PC-9 (cell line): ENCODE data around the gene CMTR1. TPM values are rescaled to one million over a fixed set of nuclear protein-coding genes. Genes with fewer than 3 reads are reported as not detected.

ENCODE experiments used
- BruUV-seq: library from RNA; stranded (reverse); fragments of 400-500 nt; replicated peaks from 2 replicates; lab custom pipeline; 2021; lab: Mats Ljungman, UMichigan
- CTCF ChIA-PET: fragments of 300-600 bp; sonication (Branson Sonifier 250); formaldehyde crosslinking; loops from one replicate; lab custom pipeline; 2022; ENCODE audit warnings: antibody characterized with exemption; lab: Charles Lee
- POLR2A ChIA-PET: fragments of 300-600 bp; sonication (Branson Sonifier 250); formaldehyde crosslinking; loops from one replicate; lab custom pipeline; 2022; ENCODE audit warnings: antibody characterized with exemption; ENCODE audit not compliant: unreplicated experiment; lab: Charles Lee
- DNase-seq, 2 experiments: peaks; one replicate each; pipeline versions ENCODE4 v3.0.0 to v3.0.0-alpha.2; 2015 to 2022; ENCODE audit warnings: mixed read lengths in 1 of 2
- H2AFZ ChIP-seq: fragments of 200-600 bp; sonication (generic); 2 replicates; pipeline ENCODE4 v1.8.1; 2017; ENCODE audit warnings: antibody characterized with exemption
- H3F3A ChIP-seq: fragments of 200-600 bp; sonication (generic); 2 replicates; pipeline ENCODE4 v1.8.1; 2017; ENCODE audit warnings: antibody characterized with exemption, mild to moderate bottlenecking, low read depth; ENCODE audit not compliant: insufficient read depth
- H3K27ac ChIP-seq: fragments of 200-600 bp; sonication (generic); 2 replicates; pipeline ENCODE4 v1.6.1; 2016; ENCODE audit warnings: mixed run types
- H3K27me3 ChIP-seq: fragments of 200-600 bp; sonication (generic); 2 replicates; pipeline ENCODE4 v1.6.1; 2016; ENCODE audit warnings: low read depth, mixed run types; ENCODE audit not compliant: insufficient read depth
- H3K36me3 ChIP-seq: fragments of 200-600 bp; sonication (generic); 2 replicates; pipeline ENCODE4 v1.6.1; 2016; ENCODE audit warnings: low read depth, mixed run types
- H3K4me1 ChIP-seq: fragments of 200-600 bp; sonication (generic); replicated peaks from 2 replicates; pipeline ENCODE4 v1.6.1; 2016; ENCODE audit warnings: mixed run types; ENCODE audit not compliant: insufficient read depth
- H3K4me2 ChIP-seq: fragments of 200-600 bp; sonication (generic); 2 replicates; pipeline ENCODE4 v1.6.1; 2017; ENCODE audit warnings: mixed run types
- H3K4me3 ChIP-seq: fragments of 200-600 bp; sonication (generic); 2 replicates; pipeline ENCODE4 v1.6.1; 2016; ENCODE audit warnings: mixed run types
- H3K79me2 ChIP-seq: fragments of 200-600 bp; sonication (generic); 2 replicates; pipeline ENCODE4 v1.6.1; 2017; ENCODE audit warnings: low read depth, mixed run types
- H3K9me2 ChIP-seq: fragments of 200-600 bp; sonication (generic); 2 replicates; pipeline ENCODE4 v1.8.1; 2017; ENCODE audit warnings: mild to moderate bottlenecking; ENCODE audit not compliant: insufficient read depth
- H3K9me3 ChIP-seq: fragments of 200-600 bp; sonication (generic); 2 replicates; pipeline ENCODE4 v1.8.1; 2016; ENCODE audit warnings: low read depth; ENCODE audit not compliant: insufficient read depth
- H4K20me1 ChIP-seq: fragments of 200-600 bp; sonication (generic); 2 replicates; pipeline ENCODE4 v1.8.1; 2017; ENCODE audit not compliant: insufficient read depth
- CTCF ChIP-seq: fragments of 200-600 bp; sonication (generic); conservative IDR thresholded peaks from 2 replicates; pipeline ENCODE4 v1.6.1; 2017; ENCODE audit warnings: mixed run types, antibody characterized with exemption, mild to moderate bottlenecking, moderate library complexity
- EZH2 ChIP-seq: fragments of 200-600 bp; sonication (generic); IDR thresholded peaks from 2 replicates; pipeline ENCODE4 v1.8.0; 2017; ENCODE audit warnings: antibody characterized with exemption, low read depth
- intact Hi-C: fragments of 100-400 bp; cut with micrococcal nuclease; formaldehyde crosslinking; loops from one replicate; pipeline ENCODE4 v1.10.0; 2022; ENCODE audit not compliant: unreplicated experiment
- total RNA-seq: library from RNA; stranded (reverse); gene quantifications from 2 replicates; pipeline ENCODE4 v1.2.3, GENCODE V29; 2021

The CMTR1 gene
- total RNA-seq, 1 experiment from 2014 or later = 28.3 TPM

GRCh38 chr6:37477191-37477590, 44.2 kb downstream of the CMTR1 start:
- no TSS peak for BruUV-seq
- H3K4me3 ChIP-seq = no peak overlapping the region
- no peak overlapping the region for H3K4me2 ChIP-seq
- no peak for TF ChIP-seq CTCF
- H3K36me3 ChIP-seq = peaks cover 9% of the 10 kb centered on the region; the same call in 1 of the 2 replicates
- no peak overlapping the region for H3K27ac ChIP-seq
- H3K79me2 ChIP-seq = no peaks in the 10 kb centered on the region
- no peaks in the 10 kb centered on the region; the same call in 1 of the 2 replicates for H3F3A ChIP-seq
- POLR2A ChIA-PET = no interaction called here
- H3K9me3 ChIP-seq = no peaks in the 10 kb centered on the region
- no peaks in the 10 kb centered on the region for H3K9me2 ChIP-seq
- DNase-seq = no peak
- H2AFZ ChIP-seq = no peak overlapping the region
- no peaks in the 10 kb centered on the region for H3K4me1 ChIP-seq
- CTCF ChIA-PET = interaction anchor here (0.7 kb wide), 1 partner anchor 63 kb away, joined by 4 read pairs; no protein-coding TSS in a partner anchor
- no peaks in the 10 kb centered on the region for H3K27me3 ChIP-seq
- H4K20me1 ChIP-seq = 0 out of 2 replicates have a peak, but pooled peaks cover 3% of the 10 kb centered on the region
- intact Hi-C loops = no loop called here

GRCh38 chr6:37477656-37478435, 44.8 kb downstream of the CMTR1 start:
- no peaks in the 10 kb centered on the region for H3K9me2 ChIP-seq
- CTCF ChIA-PET = interaction anchor here (0.7 kb wide), 1 partner anchor 64 kb away, joined by 4 read pairs; no protein-coding TSS in a partner anchor
- POLR2A ChIA-PET = no interaction called here

GRCh38 chr6:37478827-37479226, 45.8 kb downstream of the CMTR1 start:
- POLR2A ChIA-PET = no interaction called here
- Histone ChIP-seq H3K9me2 (no peaks in the 10 kb centered on the region), H3K79me2 (no peaks in the 10 kb centered on the region), H3K9me3 (no peaks in the 10 kb centered on the region), H4K20me1 (peaks cover 3% of the 10 kb centered on the region; the same call in 1 of the 2 replicates), H3K36me3 (peaks cover 9% of the 10 kb centered on the region; the same call in 1 of the 2 replicates), H3K4me1 (no peaks in the 10 kb centered on the region), H2AFZ (no peak overlapping the region), H3K4me2 (no peak overlapping the region), H3F3A (no peaks in the 10 kb centered on the region), H3K27me3 (no peaks in the 10 kb centered on the region), H3K27ac (no peak overlapping the region), H3K4me3 (no peak overlapping the region)
- no TSS peak for BruUV-seq
- no peak for TF ChIP-seq EZH2
- no peak for TF ChIP-seq CTCF
- CTCF ChIA-PET = no interaction called here
- intact Hi-C loops = no loop called here
- no peak for DNase-seq

More at GRCh38 chr6:37477656-37478435, 44.8 kb downstream of the CMTR1 start:
- TF ChIP-seq CTCF = no peak
- no peak for TF ChIP-seq EZH2
- Histone ChIP-seq H3K27me3 (no peaks in the 10 kb centered on the region), H3K4me1 (no peaks in the 10 kb centered on the region), H2AFZ (no peak overlapping the region), H3K9me3 (no peaks in the 10 kb centered on the region), H4K20me1 (0 out of 2 replicates have a peak, but pooled peaks cover 3% of the 10 kb centered on the region), H3K79me2 (no peaks in the 10 kb centered on the region), H3K27ac (no peak overlapping the region), H3F3A (no peaks in the 10 kb centered on the region; the same call in 1 of the 2 replicates), H3K4me2 (no peak overlapping the region), H3K36me3 (peaks cover 9% of the 10 kb centered on the region; the same call in 1 of the 2 replicates), H3K4me3 (no peak overlapping the region)
- no TSS peak for BruUV-seq
- DNase-seq = no peak
- intact Hi-C loops = no loop called here
